MM.1S (cell line): ENCODE data around the gene TANC1.

Experiments used
- CTCF ChIP-seq: fragments of 300-600 bp; sonication (generic); IDR thresholded peaks from 2 replicates; pipeline ENCODE4 v1.5.1; 2016; ENCODE audit warnings: antibody characterized with exemption, low read length, mixed read lengths
- EZH2 ChIP-seq: fragments of 300-600 bp; sonication (generic); optimal IDR thresholded peaks from 2 replicates; pipeline ENCODE3; 2017; ENCODE audit warnings: low read depth, mild to moderate bottlenecking, antibody characterized with exemption, low read length, mixed read lengths
- EZH2phosphoT487 ChIP-seq: fragments of 300-600 bp; sonication (generic); IDR thresholded peaks from 2 replicates; pipeline ENCODE4 v1.6.1; 2018; ENCODE audit warnings: antibody characterized with exemption, low read length

GRCh38 chr2:159075727-159076126 lies 107.3 kb downstream of the TANC1 start:
- no peak for TF ChIP-seq CTCF
- no peak for TF ChIP-seq EZH2phosphoT487
- no peak for TF ChIP-seq EZH2
